Measurements from ENCODE around the gene KIZ. TPM values are rescaled to one million over a fixed set of nuclear protein-coding genes. Genes with fewer than 3 reads are reported as not detected.
"Not testable (repeated sequence)": the region's sequence is repeated elsewhere in the genome, so short reads cannot be mapped to it uniquely, and the experiment has no call there.

Gene KIZ
- total RNA-seq, 1 donor from 2014 or later = 20.3 TPM

DNA sequence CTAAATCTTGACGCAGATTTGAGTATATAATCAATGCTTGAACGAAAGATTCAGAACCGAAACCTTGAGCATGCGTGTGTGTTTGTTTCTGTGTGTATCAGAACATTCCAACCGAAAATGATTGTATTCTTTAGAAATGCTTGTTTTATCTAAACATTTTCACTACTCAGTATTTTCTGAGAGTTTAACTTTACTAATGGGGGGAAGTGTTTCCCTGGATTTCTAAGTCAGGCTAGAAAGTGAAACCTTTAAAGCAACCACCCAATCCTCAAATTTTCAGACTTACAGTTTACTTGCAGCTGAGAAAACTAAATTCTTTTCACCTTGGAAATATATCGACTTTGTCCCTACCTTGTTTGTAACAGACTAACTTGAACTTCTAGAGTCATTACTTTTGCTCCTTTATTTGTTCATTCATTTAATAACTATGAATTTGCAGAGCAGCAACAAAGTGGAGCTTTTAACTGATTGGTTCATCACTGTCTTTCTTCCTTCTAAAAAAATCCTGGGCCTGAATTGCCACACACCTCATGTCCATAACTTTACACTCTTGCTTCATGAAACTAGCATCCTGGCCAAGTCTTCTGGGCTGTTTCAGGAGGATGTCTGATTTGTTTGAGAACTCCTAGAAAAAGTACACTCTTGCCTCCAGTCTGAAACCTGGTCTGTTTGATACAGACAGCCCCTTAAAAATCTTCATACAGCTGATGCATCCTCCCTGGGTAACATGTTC is 99.5 kb downstream of the KIZ start:
- no peak for DNase-seq (ENCODE audit: low spot score)

DNA sequence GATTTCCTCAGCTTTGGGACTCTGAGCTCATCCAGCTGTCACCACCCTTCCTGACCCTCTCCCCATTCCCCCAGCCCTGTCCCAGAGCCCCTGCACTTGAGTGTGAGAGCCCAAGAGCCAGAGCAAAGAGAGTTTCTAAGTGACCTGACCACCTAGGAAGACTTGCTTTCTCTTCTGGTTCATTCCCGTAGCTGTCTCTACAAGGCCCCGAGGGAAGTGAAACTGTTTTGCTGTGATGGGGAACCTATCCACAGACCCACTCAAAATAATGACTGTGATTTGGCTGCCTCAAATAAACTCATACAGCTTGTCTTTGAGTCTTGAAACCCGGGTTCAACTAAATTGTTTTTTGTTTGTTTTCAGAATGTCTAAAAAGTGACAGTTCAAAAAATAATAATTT is 102.6 kb downstream of the KIZ start:
- DNase-seq (ENCODE audit: low spot score) = no peak

DNA sequence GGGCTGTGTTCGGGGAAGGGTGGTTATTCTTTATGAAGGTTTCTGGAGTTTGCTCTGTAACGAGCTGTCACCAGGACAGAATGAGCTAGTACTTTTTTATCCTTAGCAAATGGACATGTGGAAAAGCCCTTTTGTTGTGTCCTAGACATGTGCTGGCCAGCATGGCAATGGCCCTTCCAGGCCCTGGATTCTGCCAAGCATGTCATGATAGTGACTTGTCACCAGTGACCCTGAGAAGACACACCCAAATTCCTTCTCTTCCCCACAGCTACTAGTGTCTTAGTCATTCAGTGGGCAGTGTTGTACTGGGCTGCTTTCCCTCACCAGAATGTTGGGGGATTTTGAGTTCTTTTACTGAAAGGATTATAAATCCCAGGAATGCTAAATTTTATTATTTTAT is 103.3 kb downstream of the KIZ start:
- no peak for DNase-seq (ENCODE audit: low spot score)

DNA sequence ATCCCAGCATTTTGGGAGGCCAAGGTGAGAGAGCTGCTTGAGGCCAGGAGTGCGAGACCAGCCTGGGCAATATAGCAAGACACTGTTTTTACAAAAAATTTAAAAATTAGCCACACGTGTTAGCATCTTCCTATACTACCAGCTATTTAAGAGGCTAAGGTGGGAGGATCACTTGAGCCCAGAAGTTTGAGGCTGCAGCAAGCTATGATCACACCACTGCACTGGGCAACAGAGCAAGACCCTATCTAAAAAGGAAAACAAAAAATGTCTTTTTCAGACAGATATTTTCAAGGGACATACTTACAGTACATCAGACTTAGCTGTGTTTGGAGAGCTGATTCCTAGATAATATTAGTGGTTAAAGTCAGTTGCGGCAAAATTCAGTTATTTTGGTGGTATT is 104.3 kb downstream of the KIZ start:
- no peak for DNase-seq (ENCODE audit: low spot score)

DNA sequence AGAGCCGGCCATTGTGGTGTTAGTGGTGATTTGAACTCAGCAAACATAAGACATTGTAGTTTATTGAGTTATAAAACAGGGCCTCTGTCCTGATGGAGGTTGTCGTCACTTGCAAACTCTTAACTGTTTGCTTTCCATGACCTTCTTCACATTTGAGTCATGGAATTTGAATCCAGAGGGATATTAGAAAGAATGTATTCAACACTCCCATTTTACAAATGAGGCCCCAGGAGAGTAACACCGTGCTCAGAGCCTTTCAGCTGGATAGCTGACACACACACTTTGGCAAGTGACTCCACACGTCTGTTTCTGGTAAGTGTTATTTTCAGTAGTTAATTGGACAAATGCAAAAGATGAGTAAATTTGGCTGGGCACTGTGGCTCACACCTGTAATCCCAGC is 104.8 kb downstream of the KIZ start:
- no peak for DNase-seq (ENCODE audit: low spot score)

DNA sequence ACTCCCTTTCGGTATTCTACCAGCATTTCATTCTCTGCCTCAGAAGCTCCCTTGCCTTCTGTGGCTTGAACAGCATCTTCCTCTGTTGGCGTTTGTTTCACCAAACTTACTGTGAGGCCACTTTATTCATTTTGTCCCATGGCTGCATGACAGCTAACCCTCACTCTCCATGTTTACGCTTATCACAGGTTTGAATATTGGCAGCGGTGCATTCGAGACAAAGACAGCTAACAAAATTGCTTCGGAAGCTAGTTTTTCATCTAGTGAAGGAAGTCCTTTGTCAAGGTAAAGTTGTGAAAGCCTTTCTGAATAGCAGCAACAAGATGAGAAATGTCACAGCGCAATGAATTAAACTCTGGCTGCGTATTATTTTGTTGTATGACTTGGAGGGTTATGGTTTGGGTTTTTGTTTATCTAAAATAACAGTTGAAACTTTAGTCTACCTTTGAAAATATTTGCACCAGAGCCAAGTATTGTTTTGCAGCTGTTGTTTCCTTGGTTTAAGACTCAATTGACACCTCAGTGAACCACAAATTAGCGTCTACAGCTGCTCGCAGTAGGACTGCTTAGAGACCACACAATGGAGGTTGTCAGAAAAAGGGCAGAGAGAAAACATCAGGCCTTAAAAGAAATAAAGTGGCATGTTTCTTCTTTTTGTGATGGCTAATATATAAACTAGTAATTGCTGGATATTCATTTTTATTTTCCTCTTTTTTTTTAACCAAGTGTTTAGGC is 106.8 kb downstream of the KIZ start:
- DNase-seq (ENCODE audit: low spot score) = no peak

DNA sequence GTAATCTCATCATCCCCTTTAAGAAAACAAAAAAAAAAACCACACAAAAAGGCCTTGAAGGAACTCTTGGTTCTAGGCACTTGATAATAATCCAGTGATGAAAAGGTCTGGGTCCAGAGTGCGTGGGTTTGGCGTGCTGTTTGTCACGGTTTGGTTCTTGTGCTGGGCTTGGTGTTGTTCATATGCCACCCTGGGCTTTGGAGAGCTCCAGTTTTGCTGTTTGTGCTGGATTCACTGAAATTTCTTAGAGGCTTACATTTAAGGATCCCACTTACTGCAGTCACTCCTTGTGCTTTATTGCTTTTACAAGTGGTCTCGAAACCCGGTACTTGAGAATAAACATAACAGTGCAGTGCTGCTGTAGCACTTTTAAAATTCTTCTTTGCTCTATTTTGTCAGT is 108.4 kb downstream of the KIZ start:
- DNase-seq (ENCODE audit: low spot score) = no peak

DNA sequence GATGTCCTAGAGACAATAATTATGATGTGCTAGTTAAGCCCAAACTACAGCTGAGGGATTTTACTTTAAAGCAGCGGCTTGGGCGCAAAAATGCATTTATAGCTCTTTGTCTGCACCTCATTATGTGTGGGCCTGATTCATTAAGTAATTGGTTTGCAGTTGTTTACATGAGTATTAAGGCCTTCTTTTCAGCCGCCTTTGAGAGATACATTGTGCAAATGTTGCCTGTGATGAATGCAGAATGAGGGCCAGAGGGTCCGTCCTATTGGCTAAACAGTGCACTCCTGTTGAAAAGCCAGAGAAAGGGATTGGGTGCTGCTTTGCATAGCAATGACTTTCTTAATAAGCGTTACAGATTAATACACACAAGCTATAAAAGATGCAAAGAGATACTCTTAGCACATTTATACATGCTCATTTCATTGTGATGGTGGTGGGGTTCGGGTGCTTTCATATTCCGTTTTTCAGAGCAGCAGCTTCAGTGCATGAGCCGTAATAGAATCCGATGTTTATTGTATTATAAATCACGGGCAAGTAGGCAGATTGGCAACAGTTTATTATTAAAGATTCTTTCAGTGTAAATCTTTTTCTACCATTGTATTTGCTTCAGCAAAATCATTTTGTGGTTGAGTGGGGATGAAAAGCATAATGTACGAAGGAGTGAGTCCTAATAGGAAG is 109.1 kb downstream of the KIZ start:
- DNase-seq (ENCODE audit: low spot score) = no peak

DNA sequence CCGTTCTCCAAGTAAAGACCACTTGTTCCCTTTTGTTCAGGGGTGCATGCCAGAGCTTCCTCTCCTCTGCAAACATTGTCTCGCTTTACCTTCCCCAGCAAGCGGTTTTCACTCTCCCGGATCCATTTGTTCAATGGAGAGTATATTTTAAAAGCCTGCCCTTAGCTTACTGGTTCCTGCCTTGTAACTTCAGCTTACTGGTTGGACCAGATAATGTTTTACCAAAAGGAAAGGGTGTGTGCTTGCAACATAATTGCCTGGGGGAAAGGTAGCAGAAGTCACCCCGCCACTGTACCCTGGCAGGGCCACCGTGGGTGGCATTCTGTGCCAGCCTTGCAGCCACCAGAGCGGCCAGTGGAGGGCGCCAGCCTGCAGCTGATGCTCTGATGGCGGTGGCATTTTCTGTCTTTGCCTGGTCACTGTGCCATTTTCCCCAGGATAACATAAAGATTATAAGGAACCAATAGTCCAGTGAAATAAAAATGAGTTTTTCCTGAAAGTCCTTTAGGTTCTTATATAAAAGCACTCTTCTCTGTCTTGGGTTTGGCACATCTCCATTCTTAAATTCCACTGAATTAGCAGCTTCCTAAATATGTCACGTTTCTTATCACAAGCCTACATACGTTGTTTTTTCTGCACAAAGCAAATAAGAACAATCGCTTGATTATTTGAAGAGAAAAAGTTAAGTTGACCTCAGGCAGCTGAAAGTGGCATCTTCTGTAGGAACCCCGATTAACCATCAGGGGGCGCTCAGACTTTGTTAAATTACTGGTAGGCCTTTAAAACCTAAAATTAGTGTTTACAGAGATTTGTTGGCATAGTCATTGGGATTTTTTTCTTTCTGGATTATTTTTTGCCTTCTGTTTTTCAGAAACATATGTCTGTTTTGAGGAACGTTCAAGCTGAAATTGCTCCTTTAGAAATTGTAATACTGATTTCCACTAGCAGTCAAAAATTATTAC is 109.9 kb downstream of the KIZ start:
- no peak for DNase-seq (ENCODE audit: low spot score)

DNA sequence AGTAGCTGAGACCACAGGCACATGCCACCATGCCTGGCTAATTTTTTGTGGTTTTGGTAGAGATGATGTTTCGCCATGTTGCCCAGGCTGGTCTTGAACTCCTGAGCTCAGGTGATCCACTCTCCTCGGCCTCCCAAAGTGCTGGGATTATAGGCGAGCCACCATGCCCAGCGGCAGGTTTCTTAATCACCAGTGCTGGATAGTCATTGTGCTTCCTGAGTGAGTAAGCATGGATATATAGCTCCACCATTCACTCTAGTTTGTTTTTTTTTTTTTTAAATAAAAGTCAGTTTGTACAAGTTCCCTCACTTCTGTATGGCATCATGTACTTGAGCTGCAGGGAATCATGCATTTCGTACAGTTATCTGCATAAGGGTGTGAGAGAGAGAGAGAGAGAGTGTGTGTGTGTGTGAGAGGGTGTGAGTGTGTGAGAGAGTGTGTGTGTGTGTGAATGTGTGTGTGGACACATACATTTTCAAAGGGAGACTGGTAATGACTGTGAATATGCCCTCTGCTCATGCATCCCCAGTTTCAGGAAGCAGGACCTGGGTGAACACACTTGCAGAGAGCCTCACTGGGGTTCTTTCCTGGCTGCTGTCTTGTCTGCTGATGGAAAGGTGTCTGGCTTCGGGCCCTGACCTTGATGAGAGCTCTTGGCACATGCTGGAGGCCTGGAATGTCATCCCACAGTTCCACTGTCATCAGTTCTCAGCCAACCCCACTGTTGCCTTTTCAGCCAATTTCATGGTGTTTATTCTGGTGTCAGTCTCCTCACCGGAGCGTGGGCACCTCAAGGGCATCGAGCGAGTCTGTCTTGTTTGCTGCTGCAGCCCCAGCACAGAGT is 112.3 kb downstream of the KIZ start:
- no peak for DNase-seq (ENCODE audit: low spot score)

DNA sequence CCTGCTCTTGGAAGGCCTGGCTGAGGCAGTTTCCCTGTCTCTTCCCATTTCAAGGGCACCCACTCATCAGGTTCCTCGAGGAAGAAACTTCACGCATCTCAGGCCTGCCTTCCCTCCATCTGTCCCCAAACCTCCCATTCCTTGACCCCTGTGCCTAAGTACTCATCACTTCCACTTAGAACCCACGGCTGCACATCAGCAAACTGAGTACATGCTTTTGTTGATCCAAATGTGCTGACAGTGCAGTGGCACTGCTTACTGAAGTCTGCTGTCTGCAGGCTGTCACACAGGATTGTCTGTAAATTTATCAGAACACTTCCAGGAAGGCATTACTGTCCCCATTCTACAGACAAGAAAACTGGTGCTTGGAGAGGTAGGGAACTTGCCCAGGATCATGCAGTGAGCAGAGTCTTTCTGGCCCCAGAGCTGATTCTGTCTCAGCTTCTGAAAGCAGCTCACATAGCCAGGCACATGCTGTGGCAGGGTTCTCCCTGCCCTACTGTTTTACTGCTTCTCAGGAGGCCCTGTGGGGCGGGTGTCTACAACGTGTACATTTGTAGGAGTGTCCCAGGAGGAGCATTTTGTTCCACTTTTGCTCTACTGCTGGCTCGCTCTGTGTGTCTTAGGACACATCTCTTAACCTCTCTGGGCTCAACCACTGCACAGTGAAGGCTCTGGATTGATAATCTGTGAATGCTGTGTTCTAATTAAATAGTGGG is 113.1 kb downstream of the KIZ start:
- no peak for DNase-seq (ENCODE audit: low spot score)

DNA sequence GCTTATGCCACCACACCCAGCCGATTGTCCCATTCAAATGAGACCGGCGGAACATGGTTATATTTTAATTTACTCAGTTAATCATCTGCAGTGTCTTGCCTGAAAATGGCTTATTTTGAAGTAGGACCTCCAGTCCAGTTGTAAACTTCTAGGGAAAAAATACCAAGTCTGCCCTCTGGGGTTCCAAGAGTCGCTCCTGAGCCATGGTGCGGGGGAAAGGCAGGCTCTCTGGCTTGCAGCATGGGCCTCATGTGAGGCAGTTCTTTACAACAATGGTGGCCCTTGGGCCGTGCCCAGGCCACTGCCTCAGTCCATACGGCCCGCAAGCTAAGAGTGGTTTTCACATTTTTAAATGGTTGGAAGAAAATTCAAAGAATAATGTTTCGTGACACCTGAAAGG is 114.5 kb downstream of the KIZ start:
- no peak for DNase-seq (ENCODE audit: low spot score)

DNA sequence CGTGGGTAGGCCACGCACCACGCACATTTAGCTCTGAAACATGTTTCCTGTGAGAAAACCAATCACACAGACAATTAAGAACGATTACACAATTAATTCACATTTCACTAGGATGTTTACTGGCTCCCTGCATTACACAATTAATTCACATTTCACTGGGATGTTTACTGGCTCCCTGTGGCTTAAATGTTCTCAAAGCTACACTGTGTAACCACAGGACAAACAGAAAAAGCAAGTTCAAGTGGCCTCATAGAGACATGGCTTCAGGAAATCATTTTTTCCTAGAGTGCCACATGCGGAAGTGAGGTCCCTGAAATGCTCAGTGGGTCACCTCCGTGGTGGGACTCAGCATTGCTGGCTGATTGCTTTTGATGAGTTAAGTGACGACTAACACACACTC is 115.5 kb downstream of the KIZ start:
- DNase-seq (ENCODE audit: low spot score) = no peak

DNA sequence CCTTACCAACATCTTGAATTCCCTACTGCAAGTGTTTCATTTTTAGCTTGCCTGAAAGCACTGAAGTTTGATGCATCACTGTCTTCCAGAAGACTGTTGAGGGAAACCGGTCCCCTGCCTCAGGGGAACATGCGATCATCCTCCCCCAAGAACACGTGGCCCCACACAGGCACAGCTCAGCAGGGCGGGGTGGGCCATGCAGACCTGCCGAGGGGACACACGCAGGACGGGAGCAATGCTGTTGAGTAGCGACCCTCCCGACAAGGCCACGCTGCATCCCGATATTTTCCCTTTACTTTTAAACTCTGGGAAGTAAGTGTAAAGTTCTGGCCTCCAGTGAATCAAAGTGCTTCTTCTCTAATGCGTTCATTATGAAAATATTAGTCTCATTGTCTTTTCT is 117.9 kb downstream of the KIZ start:
- no peak for DNase-seq (ENCODE audit: low spot score)

DNA sequence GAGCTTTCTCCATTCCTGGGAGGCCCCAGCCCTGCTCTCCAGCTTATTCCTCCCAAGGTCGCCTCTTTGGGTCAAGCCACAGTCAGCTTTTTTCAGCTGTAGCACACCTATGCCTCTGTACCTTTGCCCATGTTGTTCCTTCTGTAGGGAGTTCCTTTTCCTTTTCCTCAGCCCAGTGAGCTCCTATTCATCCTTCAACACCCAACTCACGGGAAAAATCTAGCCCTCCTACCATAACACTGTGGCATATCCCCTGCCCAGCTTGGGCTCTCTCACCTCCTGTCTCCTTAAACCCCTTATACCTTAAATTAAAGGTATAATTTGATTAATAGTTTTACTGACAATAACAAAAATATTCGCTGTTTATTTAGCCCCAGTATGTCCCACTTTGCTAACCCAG is 118.9 kb downstream of the KIZ start:
- DNase-seq (ENCODE audit: low spot score) = no peak

DNA sequence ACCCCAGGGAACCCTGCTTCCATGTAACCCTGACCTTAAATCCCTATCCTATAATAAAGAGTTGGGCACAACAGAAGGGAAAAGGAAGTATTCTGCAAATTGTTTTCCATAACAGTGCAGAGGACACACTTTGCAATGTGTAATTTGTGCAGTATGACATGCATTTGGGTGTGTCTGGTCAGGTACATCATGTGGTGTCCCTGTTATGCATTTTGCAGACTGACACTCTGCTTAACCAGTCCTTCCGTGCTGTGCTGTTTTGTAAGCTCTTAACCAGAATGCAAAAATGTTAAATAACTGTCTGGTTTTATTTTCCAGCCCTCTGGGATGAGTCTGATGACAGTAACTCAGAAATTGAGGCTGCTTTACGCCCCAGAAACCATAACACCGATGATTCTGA is 120.3 kb downstream of the KIZ start:
- no peak for DNase-seq (ENCODE audit: low spot score)

DNA sequence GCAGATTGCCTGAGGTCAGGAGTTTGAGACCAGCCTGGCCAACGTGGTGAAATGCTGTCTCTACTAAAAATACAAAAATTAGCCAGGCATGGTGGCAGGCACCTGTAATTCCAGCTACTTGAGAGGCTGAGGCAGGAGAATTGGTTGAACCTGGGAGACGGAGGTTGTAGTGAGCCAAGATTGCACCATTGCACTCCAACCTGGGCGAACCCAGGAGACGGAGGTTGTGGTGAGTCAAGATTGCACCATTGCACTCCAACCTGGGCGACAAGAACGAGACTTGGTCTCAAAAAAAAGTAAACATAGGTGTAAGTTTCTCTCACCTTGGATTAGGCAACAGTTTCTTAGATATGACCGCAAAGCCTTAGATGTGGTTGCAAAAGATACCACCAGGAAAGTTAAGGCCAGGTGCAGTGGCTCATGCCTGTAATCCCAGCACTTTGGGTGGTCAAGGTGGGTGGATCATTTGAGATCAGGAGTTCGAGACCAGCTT is 121.8 kb downstream of the KIZ start:
- DNase-seq (ENCODE audit: low spot score) = not testable (repeated sequence)

DNA sequence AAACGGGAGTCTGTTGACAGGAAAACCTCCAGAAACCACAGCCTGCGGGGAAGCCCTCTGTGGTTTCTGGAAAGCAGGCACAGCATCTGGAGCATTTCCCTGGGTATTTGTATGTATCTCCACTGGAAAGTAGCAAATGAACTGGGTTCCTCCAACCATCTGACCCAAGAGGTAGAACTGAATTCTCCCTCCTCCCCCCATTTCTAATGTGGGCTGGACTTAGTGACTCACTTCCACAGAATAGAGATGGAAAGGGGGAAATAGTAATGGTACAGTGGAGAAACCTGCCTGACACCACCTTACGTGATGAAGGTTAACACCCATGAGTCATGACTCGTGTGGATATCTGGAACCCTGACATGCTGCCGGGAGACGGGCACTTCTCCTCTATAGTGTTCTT is 125.4 kb downstream of the KIZ start:
- no peak for DNase-seq (ENCODE audit: low spot score)

DNA sequence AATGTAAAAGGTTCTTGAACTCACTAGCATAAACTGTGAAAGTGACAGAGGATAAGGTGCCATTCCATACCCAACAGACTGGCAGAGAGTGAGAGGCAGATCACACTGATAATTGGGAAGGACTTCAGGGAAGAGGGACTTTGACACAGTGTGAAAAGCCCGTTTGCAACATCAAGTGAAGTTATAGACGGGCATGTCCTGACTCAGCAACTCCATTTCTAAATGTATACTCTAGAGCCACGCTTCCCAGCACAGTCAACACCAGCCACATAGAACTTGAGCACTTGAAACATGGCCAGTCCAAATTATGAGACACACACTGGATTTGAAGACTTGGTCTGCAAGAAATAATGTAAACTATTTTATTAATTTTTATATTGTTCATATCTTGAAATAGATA is 131.3 kb downstream of the KIZ start:
- no peak for DNase-seq (ENCODE audit: low spot score)

DNA sequence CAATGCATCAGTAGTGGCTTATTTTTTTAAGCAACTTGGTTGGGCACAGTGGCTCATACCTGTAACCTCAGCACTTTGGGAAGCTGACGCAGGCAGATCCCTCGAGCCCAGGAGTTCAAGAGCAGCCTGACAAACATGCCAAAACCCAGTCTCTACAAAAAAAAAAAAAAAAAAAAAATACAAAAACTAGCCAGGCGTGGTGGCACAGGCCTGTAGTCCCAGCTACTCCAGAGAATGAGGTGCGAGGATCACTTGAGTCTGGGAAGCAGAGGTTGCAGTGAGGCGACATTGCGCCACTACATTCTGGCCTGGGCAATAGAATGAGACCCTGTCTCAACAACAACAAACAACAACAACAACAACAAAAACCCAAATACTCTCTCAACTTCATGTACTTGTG is 132.5 kb downstream of the KIZ start:
- DNase-seq (ENCODE audit: low spot score) = no peak

Measured in mesenteric fat pad (tissue), 1 donor.